Endothelial cell of umbilical vein (primary cell): ENCODE data around the gene CALR3.
"Not testable (repeated sequence)": the region's sequence is repeated elsewhere in the genome, so short reads cannot be mapped to it uniquely, and the experiment has no call there.

Source experiments
- CTCF ChIP-seq, 2 donors: IDR thresholded peaks; 1 replicate in 1 of 2; 2 replicates in 1 of 2; pipeline ENCODE4 v1.5.1; 2011; ENCODE audit warnings: low read length in 2 of 2, mild to moderate bottlenecking in 2 of 2, moderate library complexity in 2 of 2, control low read depth in 1 of 2, inconsistent platforms in 1 of 2, low read depth in 1 of 2; ENCODE audit not compliant: insufficient read depth in 1 of 2; ENCODE audit errors: extremely low read depth in 1 of 2
- POLR2AphosphoS5 ChIP-seq: IDR thresholded peaks from 2 replicates; pipeline ENCODE4 v1.6.1; 2012; ENCODE audit warnings: low read depth, mild to moderate bottlenecking, control low read depth, low read length, moderate library complexity; ENCODE audit not compliant: insufficient read depth

DNA sequence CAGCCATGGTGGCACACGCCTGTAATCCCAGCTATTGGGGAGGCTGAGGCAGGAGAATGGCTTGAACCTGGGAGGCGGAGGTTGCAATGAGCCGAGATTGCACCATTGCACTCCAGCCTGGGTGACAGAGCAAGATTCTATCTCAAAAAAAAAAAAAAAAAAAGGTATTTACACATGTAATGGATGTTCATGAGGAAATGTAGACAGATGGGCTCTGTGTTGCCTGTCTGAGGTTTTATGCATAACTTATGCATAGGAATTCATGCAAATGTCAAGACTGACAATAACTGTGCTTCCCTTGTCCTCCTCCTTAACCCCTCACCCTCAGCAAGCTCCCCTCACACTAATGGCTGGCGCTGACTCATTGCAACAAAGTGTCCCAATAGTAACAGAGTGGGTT lies 9.5 kb downstream of the CALR3 start:
- TF ChIP-seq CTCF (IDR thresholded peaks at IDR 0.05; ENCODE audit: extremely low read depth in 1 of 2, insufficient read depth in 1 of 2, low read depth in 1 of 2, low read length in 2 of 2); POLR2AphosphoS5: not testable (repeated sequence)
